ENCODE data around the gene DMXL2.
"Not testable (repeated sequence)": the region's sequence is repeated elsewhere in the genome, so short reads cannot be mapped to it uniquely, and the experiment has no call there.

Gene DMXL2

GRCh38 chr15:51625236-51625635, 2.7 kb upstream of the DMXL2 start:
- DNase-seq (ENCODE audit: extremely low read depth in 1 of 2, low read depth in 1 of 2), result no peak

GRCh38 chr15:51624022-51624421, 1.5 kb upstream of the DMXL2 start:
- DNase-seq (ENCODE audit: extremely low read depth in 1 of 2, low read depth in 1 of 2), result no peak

- DNase-seq (ENCODE audit: extremely low read depth in 1 of 2, low read depth in 1 of 2), result no peak
Measured at GRCh38 chr15:51623386-51623938, 891 bp upstream of the DMXL2 start.

- DNase-seq (ENCODE audit: extremely low read depth in 1 of 2, low read depth in 1 of 2), result peak; percentile 14 to 23
Measured at GRCh38 chr15:51621936-51622603, 501 bp downstream of the DMXL2 start.

- no peak for DNase-seq (ENCODE audit: extremely low read depth in 1 of 2, low read depth in 1 of 2)
Measured at GRCh38 chr15:51621155-51621765, 1.3 kb downstream of the DMXL2 start.

- no peak for DNase-seq (ENCODE audit: extremely low read depth in 1 of 2, low read depth in 1 of 2)
Measured at GRCh38 chr15:51620641-51621040, 1.9 kb downstream of the DMXL2 start.

- no peak for DNase-seq (ENCODE audit: extremely low read depth in 1 of 2, low read depth in 1 of 2)
Measured at GRCh38 chr15:51620122-51620521, 2.4 kb downstream of the DMXL2 start.

GRCh38 chr15:51619331-51620035, 3.1 kb downstream of the DMXL2 start:
- DNase-seq (ENCODE audit: extremely low read depth in 1 of 2, low read depth in 1 of 2), result no peak

GRCh38 chr15:51617886-51618285, 4.7 kb downstream of the DMXL2 start:
- DNase-seq (ENCODE audit: extremely low read depth in 1 of 2, low read depth in 1 of 2), result no peak

GRCh38 chr15:51613951-51614350, 8.6 kb downstream of the DMXL2 start:
- DNase-seq (ENCODE audit: extremely low read depth in 1 of 2, low read depth in 1 of 2), result no peak

- not testable (repeated sequence) for DNase-seq (ENCODE audit: extremely low read depth in 1 of 2, low read depth in 1 of 2)
Measured at GRCh38 chr15:51612669-51613068, 9.9 kb downstream of the DMXL2 start.

- DNase-seq (ENCODE audit: extremely low read depth in 1 of 2, low read depth in 1 of 2), result not testable (repeated sequence)
Measured at GRCh38 chr15:51603462-51603948, 19.1 kb downstream of the DMXL2 start.

GRCh38 chr15:51603002-51603401, 19.6 kb downstream of the DMXL2 start:
- no peak for DNase-seq (ENCODE audit: extremely low read depth in 1 of 2, low read depth in 1 of 2)

GRCh38 chr15:51602484-51602883, 20.1 kb downstream of the DMXL2 start:
- no peak for DNase-seq (ENCODE audit: extremely low read depth in 1 of 2, low read depth in 1 of 2)

GRCh38 chr15:51601801-51602200, 20.8 kb downstream of the DMXL2 start:
- DNase-seq (ENCODE audit: extremely low read depth in 1 of 2, low read depth in 1 of 2), result no peak

GRCh38 chr15:51600114-51600513, 22.5 kb downstream of the DMXL2 start:
- peak in 1 of 2 donors; percentile 6 for DNase-seq (ENCODE audit: extremely low read depth in 1 of 2, low read depth in 1 of 2)

- DNase-seq (ENCODE audit: extremely low read depth in 1 of 2, low read depth in 1 of 2), result no peak
Measured at GRCh38 chr15:51589881-51590568, 32.5 kb downstream of the DMXL2 start.

- no peak for DNase-seq (ENCODE audit: extremely low read depth in 1 of 2, low read depth in 1 of 2)
Measured at GRCh38 chr15:51588966-51589365, 33.6 kb downstream of the DMXL2 start.

GRCh38 chr15:51585986-51586385, 36.6 kb downstream of the DMXL2 start:
- no peak for DNase-seq (ENCODE audit: extremely low read depth in 1 of 2, low read depth in 1 of 2)

- no peak for DNase-seq (ENCODE audit: extremely low read depth in 1 of 2, low read depth in 1 of 2)
Measured at GRCh38 chr15:51580982-51581381, 41.6 kb downstream of the DMXL2 start.

- no peak for DNase-seq (ENCODE audit: extremely low read depth in 1 of 2, low read depth in 1 of 2)
Measured at GRCh38 chr15:51580385-51580784, 42.2 kb downstream of the DMXL2 start.
